GM18505 (cell line): ENCODE results near the gene MSGN1.
A peak's percentile ranks its signal among the peaks of the same experiment; 100 is the strongest.

Experiments used
- ATAC-seq: cut with Tn5 transposase; IDR thresholded peaks from one replicate; pipeline ENCODE4 v1.9.1; 2021; ENCODE audit not compliant: unreplicated experiment
- POLR2A ChIP-seq: IDR thresholded peaks from 4 replicates; pipeline ENCODE4 v1.6.1; 2011; ENCODE audit warnings: borderline replicate concordance; ENCODE audit not compliant: insufficient read depth, insufficient read length; ENCODE audit errors: extremely low read depth

MSGN1 gene

DNA sequence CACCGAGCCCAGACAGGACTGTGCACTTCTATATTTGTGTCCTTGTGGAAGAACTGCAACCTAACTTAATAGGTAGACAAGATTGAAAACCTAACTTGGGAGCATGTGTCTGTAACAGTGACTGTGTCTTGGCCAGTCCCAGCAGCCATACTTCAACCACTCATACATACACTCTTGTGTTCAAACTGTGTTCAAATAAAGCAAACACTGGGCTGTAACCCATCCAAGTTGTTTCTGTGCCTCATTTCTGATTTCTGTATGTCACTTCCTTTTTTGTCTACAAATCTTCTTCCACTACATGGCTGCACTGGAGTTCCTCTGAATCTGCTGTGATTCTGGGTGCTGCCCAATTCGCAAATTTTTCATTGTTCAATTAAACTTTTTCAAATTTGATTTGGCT is 31.0 kb downstream of the MSGN1 start:
- ATAC-seq: no peak
- TF ChIP-seq POLR2A: no peak

DNA sequence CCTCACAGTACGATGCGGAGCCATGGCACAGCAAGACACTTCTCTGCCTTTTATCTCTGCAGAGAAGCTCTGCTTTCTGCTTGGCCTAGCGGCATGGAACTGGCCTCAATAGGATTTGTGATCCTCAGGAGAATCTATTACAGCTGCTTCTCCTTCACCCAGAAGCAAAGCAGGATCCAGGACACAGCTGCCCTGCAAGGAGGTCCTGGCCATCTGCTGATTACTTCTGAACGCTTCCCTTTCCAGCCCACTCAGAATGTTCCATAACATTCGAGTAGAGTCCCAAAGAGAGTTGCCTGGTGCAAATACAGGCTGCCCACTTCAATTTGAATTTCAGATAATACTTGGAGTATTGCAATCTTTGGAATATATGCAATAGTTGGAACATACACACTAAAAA is 33.0 kb downstream of the MSGN1 start:
- ATAC-seq: no peak
- no peak for TF ChIP-seq POLR2A

DNA sequence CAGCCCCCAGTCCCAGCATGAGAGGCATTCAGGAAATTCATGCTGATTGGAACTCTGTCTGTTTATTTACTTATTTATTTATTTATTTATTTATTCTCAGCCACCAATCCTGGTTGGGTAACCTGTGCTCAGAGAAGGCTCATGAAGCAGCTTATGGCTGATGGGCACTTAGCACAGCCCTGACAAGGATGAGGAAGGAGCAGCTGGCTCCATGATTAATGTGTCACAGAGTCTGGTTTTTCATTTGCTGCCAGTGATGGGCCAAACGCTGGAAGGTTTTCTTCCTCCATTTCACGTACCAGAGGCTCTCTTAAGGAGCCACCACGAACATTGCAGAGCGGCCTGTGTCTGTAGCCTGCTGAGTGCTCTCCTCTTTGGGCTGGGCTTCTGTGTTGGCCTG is 33.9 kb downstream of the MSGN1 start:
- TF ChIP-seq POLR2A: no peak
- ATAC-seq: no peak

DNA sequence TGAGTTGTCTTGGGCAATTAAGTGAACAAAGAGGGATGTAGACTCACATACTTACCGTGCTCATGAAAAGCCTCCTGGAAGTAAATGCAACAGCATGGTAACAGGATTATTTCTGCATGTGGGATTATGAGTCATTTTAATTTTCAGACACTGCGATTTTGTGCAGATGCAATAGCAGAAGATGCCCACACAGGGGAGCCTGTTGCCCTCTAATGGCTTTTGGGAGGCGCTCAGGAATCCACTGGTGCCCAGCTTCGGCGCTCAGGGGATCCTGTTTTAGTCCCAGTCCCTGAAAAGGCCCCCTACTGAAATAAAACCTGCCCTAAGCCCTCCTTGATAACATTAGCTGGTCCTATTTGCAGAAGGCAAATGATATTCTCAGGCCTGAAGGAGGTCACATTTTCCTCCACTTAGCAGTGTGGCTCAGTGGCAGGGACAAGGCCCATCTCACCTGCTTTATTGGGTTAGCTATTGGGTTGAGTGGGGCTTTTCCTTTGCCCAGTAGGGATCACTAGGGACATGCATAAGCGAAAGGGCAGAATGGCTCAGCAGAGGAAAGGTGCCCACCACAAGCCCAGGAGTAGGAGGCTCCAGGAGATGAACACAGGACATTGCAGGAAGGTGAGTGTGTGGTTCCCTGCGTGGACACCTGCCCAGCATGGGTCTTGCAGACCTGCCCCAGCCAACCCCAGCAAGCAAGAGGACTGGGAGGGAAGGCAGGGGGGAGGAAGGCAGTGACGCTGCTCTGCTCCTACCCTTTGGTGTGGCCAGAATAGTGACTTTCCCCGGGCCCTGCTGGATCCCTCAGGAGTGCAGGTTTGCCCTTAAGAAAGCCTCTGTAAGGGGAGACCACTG is 35.7 kb downstream of the MSGN1 start:
- ATAC-seq: peak; percentile 87
- no peak for TF ChIP-seq POLR2A

DNA sequence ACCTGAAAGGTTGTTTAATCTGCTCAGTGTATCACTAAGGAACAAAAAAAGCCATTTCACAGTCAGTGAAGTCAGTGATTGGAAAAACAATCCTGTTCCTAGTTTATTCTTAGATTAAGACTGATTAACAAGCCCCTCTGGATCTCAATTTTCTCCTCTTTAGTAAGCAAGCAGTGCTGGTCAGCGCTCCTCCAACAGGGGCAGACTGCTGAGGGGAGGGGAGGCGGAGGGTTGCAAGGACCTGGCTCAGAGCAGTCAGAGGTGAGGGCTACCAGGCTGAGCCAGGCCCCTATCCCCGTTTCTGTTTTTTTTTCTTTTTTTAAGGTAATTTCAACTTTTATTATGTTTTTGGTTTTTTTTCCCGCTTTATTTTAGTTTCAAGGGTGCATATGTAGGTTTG is 37.5 kb downstream of the MSGN1 start:
- no peak for ATAC-seq

DNA sequence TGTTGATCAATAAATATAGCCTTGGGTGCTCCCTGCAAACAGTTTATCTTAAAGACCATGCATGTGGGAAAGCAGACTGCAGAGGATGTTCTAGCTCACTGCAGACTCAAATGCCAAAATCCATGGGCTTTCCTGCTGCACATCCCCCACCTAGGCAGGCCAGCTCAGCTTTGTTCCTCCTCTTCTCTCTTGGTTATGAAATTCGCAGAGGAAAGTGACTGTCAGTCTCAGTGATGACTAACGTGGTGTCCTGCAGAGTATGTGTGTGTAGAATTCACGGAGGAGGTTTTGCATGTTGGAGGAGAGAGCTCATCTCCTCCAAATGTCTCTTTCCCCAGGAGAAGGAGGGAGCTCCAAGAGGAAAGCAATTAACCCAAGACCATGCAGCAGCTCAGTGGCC is 40.8 kb downstream of the MSGN1 start:
- no peak for ATAC-seq
- TF ChIP-seq POLR2A: no peak

More for the DNA sequence above, 37.5 kb downstream of the MSGN1 start:
- TF ChIP-seq POLR2A: no peak

DNA sequence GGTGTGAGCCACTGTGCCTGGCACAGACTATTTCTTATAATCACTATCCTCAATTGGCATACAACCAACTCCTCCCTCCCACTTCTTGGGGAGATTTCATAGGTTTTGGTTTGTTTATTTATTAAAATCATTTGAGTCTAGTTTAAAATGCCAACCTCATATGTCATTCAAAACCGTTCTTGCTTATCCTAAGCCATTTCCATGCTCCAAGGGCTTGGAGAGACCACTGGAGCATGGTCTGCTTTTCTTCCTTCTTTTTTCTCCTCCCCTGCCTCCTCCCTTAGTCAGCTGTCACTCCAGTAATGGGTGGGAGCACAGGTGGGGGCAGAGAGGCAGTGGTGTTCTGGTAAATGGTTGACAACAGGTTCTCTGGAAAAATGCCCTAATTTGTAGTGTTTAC is 41.8 kb downstream of the MSGN1 start:
- TF ChIP-seq POLR2A: no peak
- no peak for ATAC-seq

DNA sequence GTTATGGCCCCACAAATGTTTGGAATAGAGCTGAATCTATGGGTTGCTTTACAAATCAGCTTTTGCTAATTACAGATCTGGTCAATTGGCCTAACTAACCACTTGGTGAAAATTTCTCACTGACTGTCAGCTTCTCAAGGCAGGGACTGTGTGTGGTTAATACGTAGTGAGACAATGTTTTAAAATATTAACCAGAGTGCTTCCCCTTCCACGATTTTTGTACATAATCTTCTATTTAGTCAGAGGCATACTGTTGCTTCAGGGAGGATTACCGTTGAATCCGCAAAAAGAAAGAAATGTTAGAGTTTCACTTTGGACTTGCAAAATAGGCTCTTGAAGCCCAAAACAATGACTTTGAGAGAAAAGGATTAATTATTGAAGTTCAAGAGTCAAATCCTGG is 47.3 kb downstream of the MSGN1 start:
- TF ChIP-seq POLR2A: no peak

DNA sequence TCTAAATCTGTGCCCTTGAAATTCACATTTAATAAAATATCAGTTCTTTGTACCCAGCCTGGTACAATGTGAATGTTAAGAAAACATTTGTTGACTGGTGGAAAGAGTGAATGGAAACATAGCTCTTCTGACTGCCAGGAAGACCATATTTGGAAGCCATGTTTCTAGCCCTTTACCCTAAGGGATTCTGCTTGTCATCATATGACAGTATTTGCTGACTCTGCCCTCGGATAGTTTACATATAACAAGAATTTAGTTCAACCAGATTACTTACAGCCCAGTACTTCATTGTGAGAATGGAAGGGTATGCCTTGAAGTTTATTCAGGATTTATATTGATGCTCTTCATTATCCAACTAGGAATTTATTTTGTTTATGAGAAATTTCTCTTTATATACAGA is 48.4 kb downstream of the MSGN1 start:
- ATAC-seq: no peak
- TF ChIP-seq POLR2A: no peak

More for the DNA sequence above, 47.3 kb downstream of the MSGN1 start:
- ATAC-seq: no peak

DNA sequence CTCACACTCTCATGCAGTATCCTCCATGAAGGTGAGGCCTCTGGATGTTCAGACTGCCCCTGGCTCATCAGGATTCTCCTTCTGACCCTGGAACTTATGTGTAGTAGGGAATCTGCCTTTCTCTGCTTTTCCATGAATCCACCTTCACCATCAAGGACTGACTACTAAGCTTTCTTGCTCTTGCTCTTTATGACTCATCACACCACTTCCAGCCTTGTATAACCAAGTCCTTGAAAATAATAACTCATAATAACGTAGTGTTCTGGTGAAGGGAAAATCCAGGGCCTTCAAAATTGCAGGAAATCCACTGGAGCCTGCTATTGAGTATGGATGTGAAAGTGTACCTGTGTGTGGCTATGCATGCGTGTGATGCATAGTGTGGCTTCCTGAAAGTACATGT is 50.9 kb downstream of the MSGN1 start:
- ATAC-seq: no peak
- no peak for TF ChIP-seq POLR2A
